HCT116 (cell line): ENCODE results near the gene MBTPS1.

Experiments
- FOSL1 ChIP-seq: IDR thresholded peaks from 2 replicates; pipeline ENCODE4 v1.6.1; 2012; ENCODE audit warnings: low read depth
- TCF7L2 ChIP-seq: IDR thresholded peaks from 2 replicates; pipeline ENCODE4 v1.7.0; 2011; ENCODE audit warnings: borderline replicate concordance, inconsistent platforms; ENCODE audit not compliant: insufficient read depth, insufficient read length; ENCODE audit errors: extremely low read depth
- TF ChIP-seq, protein P1 (sequence below), 3 experiments: fragments of 200-600 bp in 1 of 3; sonication (generic) in 1 of 3; IDR thresholded peaks in 2 of 3; conservative IDR thresholded peaks in 1 of 3; 2 replicates each; pipeline ENCODE4 v1.5.1; 2012 to 2017; ENCODE audit warnings: low read depth in 2 of 3, low read length in 2 of 3, antibody characterized with exemption in 1 of 3, borderline replicate concordance in 1 of 3, control low read depth in 1 of 3, mild to moderate bottlenecking in 1 of 3, mixed read lengths in 1 of 3, mixed run types in 1 of 3, moderate library complexity in 1 of 3; ENCODE audit not compliant: insufficient read depth in 1 of 3

DNA sequence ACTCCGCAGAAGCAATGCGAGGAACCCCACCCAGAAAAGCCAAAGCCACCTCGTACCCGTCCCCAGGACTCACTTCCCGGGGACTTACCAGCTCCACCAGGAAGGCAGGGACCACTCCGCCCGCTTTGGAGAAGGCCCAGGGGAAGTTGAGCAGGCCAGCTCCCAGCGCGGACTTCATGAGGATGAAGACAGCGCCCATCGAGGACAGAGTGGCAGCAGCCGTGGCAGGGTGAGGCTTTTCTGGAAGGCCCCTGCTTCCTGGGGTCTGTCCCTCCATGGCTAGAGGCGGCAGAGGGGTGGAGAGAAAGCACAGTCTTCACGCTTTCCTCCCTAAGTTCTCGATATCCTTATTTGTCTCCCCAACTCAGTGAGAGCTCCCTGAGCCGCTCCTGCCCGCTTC, 74.9 kb downstream of the MBTPS1 start:
- TF ChIP-seq TCF7L2: no peak
- TF ChIP-seq, protein P1, sequence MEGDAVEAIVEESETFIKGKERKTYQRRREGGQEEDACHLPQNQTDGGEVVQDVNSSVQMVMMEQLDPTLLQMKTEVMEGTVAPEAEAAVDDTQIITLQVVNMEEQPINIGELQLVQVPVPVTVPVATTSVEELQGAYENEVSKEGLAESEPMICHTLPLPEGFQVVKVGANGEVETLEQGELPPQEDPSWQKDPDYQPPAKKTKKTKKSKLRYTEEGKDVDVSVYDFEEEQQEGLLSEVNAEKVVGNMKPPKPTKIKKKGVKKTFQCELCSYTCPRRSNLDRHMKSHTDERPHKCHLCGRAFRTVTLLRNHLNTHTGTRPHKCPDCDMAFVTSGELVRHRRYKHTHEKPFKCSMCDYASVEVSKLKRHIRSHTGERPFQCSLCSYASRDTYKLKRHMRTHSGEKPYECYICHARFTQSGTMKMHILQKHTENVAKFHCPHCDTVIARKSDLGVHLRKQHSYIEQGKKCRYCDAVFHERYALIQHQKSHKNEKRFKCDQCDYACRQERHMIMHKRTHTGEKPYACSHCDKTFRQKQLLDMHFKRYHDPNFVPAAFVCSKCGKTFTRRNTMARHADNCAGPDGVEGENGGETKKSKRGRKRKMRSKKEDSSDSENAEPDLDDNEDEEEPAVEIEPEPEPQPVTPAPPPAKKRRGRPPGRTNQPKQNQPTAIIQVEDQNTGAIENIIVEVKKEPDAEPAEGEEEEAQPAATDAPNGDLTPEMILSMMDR (IDR thresholded peaks at IDR 0.05 in 2 of 3, conservative IDR thresholded peaks at IDR 0.05 in 1 of 3; ENCODE audit: borderline replicate concordance in 1 of 3, insufficient read depth in 1 of 3, low read depth in 2 of 3, low read length in 2 of 3): no peak
- TF ChIP-seq FOSL1: no peak
